ENCODE results near the gene WDR89. TPM values are rescaled to one million over a fixed set of nuclear protein-coding genes. Genes with fewer than 3 reads are reported as not detected.
"Not testable (repeated sequence)": the region's sequence is repeated elsewhere in the genome, so short reads cannot be mapped to it uniquely, and the experiment has no call there.

Gene WDR89
- total and polyA plus RNA-seq, 7 donors, result 5.9 to 12.3 (median 9.7) TPM

DNA sequence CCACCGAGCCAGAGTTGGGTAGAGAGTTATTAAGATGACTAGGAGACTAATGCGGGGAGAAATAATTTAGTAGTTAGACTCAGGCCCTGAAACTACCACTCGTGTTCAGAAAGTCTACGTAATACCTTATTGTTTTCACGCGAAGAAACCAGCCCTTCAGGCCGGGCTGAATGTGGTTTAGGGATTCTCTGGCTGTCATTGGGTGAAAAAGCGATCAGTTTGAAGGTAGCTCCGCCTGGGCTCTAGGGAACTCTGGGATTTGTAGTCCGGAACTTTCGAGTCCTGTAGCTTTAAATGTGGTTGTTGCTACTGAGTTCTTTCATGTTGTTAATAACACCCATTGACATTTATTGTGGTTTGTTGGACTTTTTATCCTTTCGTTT lies 549 bp upstream of the WDR89 start:
- ATAC-seq (peak; percentile 79 to 88 (median 82)), DNase-seq (peak; percentile 65 to 82)
- TF ChIP-seq, protein P1, sequence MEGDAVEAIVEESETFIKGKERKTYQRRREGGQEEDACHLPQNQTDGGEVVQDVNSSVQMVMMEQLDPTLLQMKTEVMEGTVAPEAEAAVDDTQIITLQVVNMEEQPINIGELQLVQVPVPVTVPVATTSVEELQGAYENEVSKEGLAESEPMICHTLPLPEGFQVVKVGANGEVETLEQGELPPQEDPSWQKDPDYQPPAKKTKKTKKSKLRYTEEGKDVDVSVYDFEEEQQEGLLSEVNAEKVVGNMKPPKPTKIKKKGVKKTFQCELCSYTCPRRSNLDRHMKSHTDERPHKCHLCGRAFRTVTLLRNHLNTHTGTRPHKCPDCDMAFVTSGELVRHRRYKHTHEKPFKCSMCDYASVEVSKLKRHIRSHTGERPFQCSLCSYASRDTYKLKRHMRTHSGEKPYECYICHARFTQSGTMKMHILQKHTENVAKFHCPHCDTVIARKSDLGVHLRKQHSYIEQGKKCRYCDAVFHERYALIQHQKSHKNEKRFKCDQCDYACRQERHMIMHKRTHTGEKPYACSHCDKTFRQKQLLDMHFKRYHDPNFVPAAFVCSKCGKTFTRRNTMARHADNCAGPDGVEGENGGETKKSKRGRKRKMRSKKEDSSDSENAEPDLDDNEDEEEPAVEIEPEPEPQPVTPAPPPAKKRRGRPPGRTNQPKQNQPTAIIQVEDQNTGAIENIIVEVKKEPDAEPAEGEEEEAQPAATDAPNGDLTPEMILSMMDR (IDR thresholded peaks at IDR 0.05), result no peak
- no peaks in the 10 kb centered on the region for H3K27me3 ChIP-seq (ENCODE audit: insufficient read depth in 3 of 3, low read length in 2 of 3)
- 0 to 1% (median 0%) methylated on average over 12 of the region's 12 CpGs for WGBS, 3 donors
- no peaks in the 10 kb centered on the region for H3K36me3 ChIP-seq (ENCODE audit: insufficient read depth in 1 of 2, low read depth in 1 of 2)
- H3K9me3 ChIP-seq, result no peaks in the 10 kb centered on the region
- peak overlapping the region; percentile 95 for H3K27ac ChIP-seq
- H3K4me1 ChIP-seq, result no peaks in the 10 kb centered on the region
- intact Hi-C loops (cut with DNase I), result loop anchor here (5.0 kb wide), 2 partner anchors 85 to 100 kb away; partner anchors contain the start of genes PPP2R5E (in 1 of the 2) and SGPP1 (in 1 of the 2)
- H3K4me3 ChIP-seq, result peak overlapping the region; percentile 72

DNA sequence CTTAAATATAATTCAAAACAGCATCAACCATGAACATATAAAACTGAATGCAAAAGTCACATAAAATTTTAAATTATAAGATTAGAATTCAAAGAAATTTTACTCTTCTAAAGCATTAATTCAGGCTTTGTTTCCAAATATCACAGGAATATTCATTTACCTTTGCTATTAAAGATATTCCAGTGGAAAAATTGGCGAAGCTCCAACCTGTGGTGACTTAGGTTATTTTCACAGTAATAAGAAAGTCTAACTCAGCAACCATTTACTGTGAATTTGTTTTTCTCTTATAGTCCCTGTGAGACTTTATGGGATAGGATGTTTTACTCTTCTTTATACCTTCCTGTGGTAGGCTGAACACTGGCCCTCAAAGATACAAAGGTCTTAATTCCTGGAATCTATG lies 3.2 kb downstream of the WDR89 start:
- ATAC-seq (no peak), DNase-seq (no peak)
- intact Hi-C loops (cut with DNase I), result loop anchor here in 1 of 2 donors (10.0 kb wide), 1 partner anchor 254 kb away; no protein-coding TSS in a partner anchor
- Histone ChIP-seq H3K9me3 (peaks cover 5% of the 10 kb centered on the region), H3K4me1 (no peaks in the 10 kb centered on the region), H3K4me3 (no peak overlapping the region), H3K36me3 (ENCODE audit: insufficient read depth in 1 of 2, low read depth in 1 of 2) (no peaks in the 10 kb centered on the region), H3K27ac (no peak overlapping the region), H3K27me3 (ENCODE audit: insufficient read depth in 3 of 3, low read length in 2 of 3) (no peaks in the 10 kb centered on the region)
- TF ChIP-seq, protein P1 (IDR thresholded peaks at IDR 0.05), result no peak
- WGBS, 3 donors, result 90 to 100% (median 93%) methylated on average over 1 of the region's 1 CpG

DNA sequence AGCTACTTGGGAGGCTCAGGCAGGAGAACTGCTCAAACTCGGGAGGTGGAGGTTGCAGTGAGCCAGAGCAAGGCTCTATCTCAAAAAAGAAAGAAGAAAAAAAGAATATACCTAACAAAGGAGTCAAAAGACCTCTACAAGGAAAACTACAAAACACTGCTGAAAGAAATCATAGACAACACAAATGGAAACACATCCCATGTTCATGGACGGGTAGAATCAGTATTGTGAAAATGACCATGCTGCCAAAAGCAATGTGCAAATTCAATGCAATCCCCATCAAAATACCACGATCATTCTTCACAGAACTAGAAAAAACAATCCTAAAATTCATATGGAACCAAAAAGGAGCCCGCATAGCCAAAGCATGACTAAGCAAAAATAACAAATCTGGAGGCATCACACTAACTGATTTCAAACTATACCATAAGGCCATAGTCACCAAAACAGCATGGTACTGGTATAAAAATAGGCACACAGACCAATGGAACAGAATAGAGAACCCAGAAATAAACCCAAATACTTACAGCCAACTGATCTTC lies 5.5 kb downstream of the WDR89 start:
- not testable (repeated sequence) for H3K27me3 ChIP-seq (ENCODE audit: insufficient read depth in 3 of 3, low read length in 2 of 3); H3K9me3 ChIP-seq; DNase-seq; H3K36me3 ChIP-seq (ENCODE audit: insufficient read depth in 1 of 2, low read depth in 1 of 2); H3K4me3 ChIP-seq; ATAC-seq; H3K4me1 ChIP-seq; H3K27ac ChIP-seq
- intact Hi-C loops (cut with DNase I), result loop anchor here in 1 of 2 donors (10.0 kb wide), 1 partner anchor 251 kb away; no protein-coding TSS in a partner anchor
- 89 to 99% (median 96%) methylated on average over 4 of the region's 4 CpGs for WGBS, 3 donors

DNA sequence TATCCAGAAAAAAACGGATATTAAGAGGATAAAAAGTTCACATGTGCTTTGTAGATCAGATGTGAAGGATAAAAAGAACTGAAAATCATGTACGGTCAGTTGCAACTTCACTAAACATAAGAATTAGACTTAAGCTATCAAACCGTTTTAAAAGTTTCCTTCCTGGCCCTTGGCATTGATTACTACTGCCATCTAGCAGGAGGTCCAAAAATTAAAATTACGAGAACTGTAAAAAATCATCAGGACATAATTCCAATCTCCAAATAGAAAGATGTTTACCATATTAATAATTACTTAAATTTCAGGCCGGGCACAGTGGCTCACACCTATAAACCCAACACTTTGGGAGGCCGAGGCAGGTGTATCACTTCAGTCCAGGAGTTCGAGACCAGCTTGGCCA lies 7.9 kb downstream of the WDR89 start:
- Histone ChIP-seq H3K4me3 (no peak overlapping the region), H3K9me3 (peaks cover 5% of the 10 kb centered on the region), H3K4me1 (no peaks in the 10 kb centered on the region), H3K36me3 (ENCODE audit: insufficient read depth in 1 of 2, low read depth in 1 of 2) (peaks cover 0 to 5% of the 10 kb centered on the region in 2 donors), H3K27ac (no peak overlapping the region), H3K27me3 (ENCODE audit: insufficient read depth in 3 of 3, low read length in 2 of 3) (no peaks in the 10 kb centered on the region)
- no peak for DNase-seq
- ATAC-seq, result no peak
- WGBS, 3 donors, result 87 to 90% (median 90%) methylated on average over 7 of the region's 7 CpGs
- intact Hi-C loops (cut with DNase I), result loop anchor here in 1 of 2 donors (10.0 kb wide), 1 partner anchor 249 kb away; no protein-coding TSS in a partner anchor
- TF ChIP-seq, protein P1 (IDR thresholded peaks at IDR 0.05), result no peak

DNA sequence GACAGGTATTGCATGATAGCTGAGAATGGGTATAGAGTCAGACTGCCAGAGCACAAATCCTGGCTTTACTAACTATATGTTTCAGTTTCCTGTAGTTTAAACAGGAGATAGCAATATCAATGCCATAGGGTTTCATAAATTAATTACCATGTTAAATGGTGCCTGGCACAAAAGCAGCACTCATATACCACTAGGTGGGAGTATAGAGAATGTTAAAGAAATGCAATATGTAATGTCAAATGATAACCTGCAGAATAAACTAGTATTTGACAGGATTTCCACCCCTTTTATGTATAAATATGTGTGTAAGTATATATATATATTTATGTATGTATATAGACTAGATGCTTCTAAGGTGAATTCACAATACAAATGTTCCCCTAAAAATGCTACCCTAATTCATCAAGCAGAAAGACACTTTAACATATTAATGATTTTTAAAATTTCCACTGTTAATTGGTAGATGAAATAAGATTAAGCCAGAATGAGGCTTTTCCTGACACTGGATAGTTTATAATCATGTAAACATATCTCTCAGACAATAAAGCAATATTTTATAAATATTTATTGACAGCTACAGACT lies 8.6 kb downstream of the WDR89 start:
- DNase-seq (no peak), ATAC-seq (no peak)
- no peaks in the 10 kb centered on the region for H3K4me1 ChIP-seq
- H3K27me3 ChIP-seq (ENCODE audit: insufficient read depth in 3 of 3, low read length in 2 of 3), result no peaks in the 10 kb centered on the region
- intact Hi-C loops (cut with DNase I), result loop anchor here in 1 of 2 donors (10.0 kb wide), 1 partner anchor 248 kb away; no protein-coding TSS in a partner anchor
- H3K9me3 ChIP-seq, result peaks cover 5% of the 10 kb centered on the region
- no peak overlapping the region for H3K4me3 ChIP-seq
- peaks cover 0 to 5% of the 10 kb centered on the region in 2 donors for H3K36me3 ChIP-seq (ENCODE audit: insufficient read depth in 1 of 2, low read depth in 1 of 2)
- no peak overlapping the region for H3K27ac ChIP-seq
- TF ChIP-seq, protein P1 (IDR thresholded peaks at IDR 0.05), result peak; percentile 39

All from psoas muscle (tissue), 8 donors.